RWPE2 (cell line): ENCODE data around the gene BTD.
"Not testable (repeated sequence)": the region's sequence is repeated elsewhere in the genome, so short reads cannot be mapped to it uniquely, and the experiment has no call there.

Source experiments
- ATAC-seq: fragments of 200-7000 bp; cut with Tn5 transposase; 3 replicates; pipeline ENCODE4 v1.9.1; 2021; ENCODE audit warnings: low read depth
- DNase-seq: peaks from one replicate; pipeline ENCODE4 v3.0.0-alpha.2; 2020; ENCODE audit warnings: low spot score
- H3K27ac ChIP-seq: fragments of 450-650 bp; 2 replicates; pipeline ENCODE4 v1.5.1; 2017; ENCODE audit warnings: mild to moderate bottlenecking; ENCODE audit not compliant: poor library complexity, severe bottlenecking
- H3K27me3 ChIP-seq: fragments of 250-450 bp; sonication (Bioruptor Pico); 2 replicates; pipeline ENCODE4 v1.5.1; 2021; ENCODE audit warnings: mild to moderate bottlenecking, moderate library complexity; ENCODE audit not compliant: insufficient read depth, poor library complexity, severe bottlenecking
- H3K36me3 ChIP-seq: fragments of 250-450 bp; sonication (Bioruptor Pico); 2 replicates; pipeline ENCODE4 v1.5.1; 2020; ENCODE audit warnings: low read depth, mild to moderate bottlenecking, moderate library complexity
- H3K4me1 ChIP-seq: fragments of 250-450 bp; sonication (Bioruptor Pico); 2 replicates; pipeline ENCODE4 v1.5.1; 2021; ENCODE audit warnings: mild to moderate bottlenecking, moderate library complexity; ENCODE audit not compliant: insufficient read depth, poor library complexity, severe bottlenecking
- H3K4me3 ChIP-seq: fragments of 250-450 bp; sonication (Bioruptor Pico); 2 replicates; pipeline ENCODE4 v1.5.1; 2021; ENCODE audit warnings: mild to moderate bottlenecking, moderate library complexity; ENCODE audit not compliant: severe bottlenecking
- H3K9me3 ChIP-seq: fragments of 250-450 bp; sonication (Bioruptor Pico); 2 replicates; pipeline ENCODE4 v1.5.1; 2021; ENCODE audit warnings: mild to moderate bottlenecking, moderate library complexity; ENCODE audit not compliant: severe bottlenecking
- CTCF ChIP-seq: fragments of 450-650 bp; IDR thresholded peaks from one replicate; pipeline ENCODE4 v1.5.1; 2017; ENCODE audit warnings: mild to moderate bottlenecking, moderate library complexity; ENCODE audit not compliant: poor library complexity, severe bottlenecking

The BTD gene

GRCh38 chr3:15595955-15596354 is 5.6 kb upstream of the BTD start:
- DNase-seq (no peak), ATAC-seq (no peak)
- no peaks in the 10 kb centered on the region for H3K9me3 ChIP-seq
- no peak overlapping the region for H3K27ac ChIP-seq
- H3K36me3 ChIP-seq: peaks cover 67% of the 10 kb centered on the region
- no peaks in the 10 kb centered on the region for H3K27me3 ChIP-seq
- no peak overlapping the region for H3K4me3 ChIP-seq
- no peak for TF ChIP-seq CTCF
- H3K4me1 ChIP-seq: peaks cover 4% of the 10 kb centered on the region

DNA sequence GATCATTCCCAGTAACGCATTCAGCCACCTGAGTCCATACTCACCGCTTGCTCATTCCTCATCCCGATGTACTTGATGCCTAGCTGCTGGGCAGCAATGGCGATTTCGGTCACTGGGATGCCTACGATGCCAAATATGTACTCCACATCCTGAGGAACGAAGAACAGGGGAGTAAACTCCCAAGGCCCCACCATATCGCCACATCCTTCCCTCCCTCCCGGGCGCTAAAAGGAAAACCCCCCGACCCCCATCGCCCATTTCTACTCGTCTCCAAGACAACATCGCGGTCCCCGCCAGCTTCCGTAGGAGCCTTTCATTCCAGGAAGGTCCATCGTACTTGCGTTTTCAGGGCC is 523 bp upstream of the BTD start:
- Histone ChIP-seq H3K27ac (peak overlapping the region; percentile 63), H3K4me1 (peaks cover 4% of the 10 kb centered on the region)
- no peak for DNase-seq

GRCh38 chr3:15602146-15602536 is 596 bp downstream of the BTD start:
- DNase-seq (no peak), ATAC-seq (peak; percentile 24)
- peak overlapping the region; percentile 72 for H3K4me3 ChIP-seq
- H3K27ac ChIP-seq: peak overlapping the region; percentile 63
- H3K27me3 ChIP-seq: no peaks in the 10 kb centered on the region
- TF ChIP-seq CTCF: no peak
- H3K4me1 ChIP-seq: peaks cover 4% of the 10 kb centered on the region
- H3K9me3 ChIP-seq: no peaks in the 10 kb centered on the region
- H3K36me3 ChIP-seq: peaks cover 27% of the 10 kb centered on the region

More for the DNA sequence above, 523 bp upstream of the BTD start:
- H3K9me3 ChIP-seq: no peaks in the 10 kb centered on the region
- peak overlapping the region; percentile 72 for H3K4me3 ChIP-seq
- no peaks in the 10 kb centered on the region for H3K27me3 ChIP-seq
- H3K36me3 ChIP-seq: peaks cover 37% of the 10 kb centered on the region
- no peak for TF ChIP-seq CTCF
- peak; percentile 1; the same call in 2 of the 3 replicates for ATAC-seq

- Histone ChIP-seq H3K27ac (peak overlapping the region; percentile 63), H3K36me3 (peaks cover 27% of the 10 kb centered on the region), H3K4me3 (peak overlapping the region; percentile 72)
- not testable (repeated sequence) for H3K4me1 ChIP-seq, H3K9me3 ChIP-seq, H3K27me3 ChIP-seq, DNase-seq, ATAC-seq
Measured at GRCh38 chr3:15602816-15603215, 1.3 kb downstream of the BTD start.

- H3K27me3 ChIP-seq, H3K9me3 ChIP-seq, H3K4me1 ChIP-seq, ATAC-seq, H3K27ac ChIP-seq, H3K4me3 ChIP-seq, DNase-seq: not testable (repeated sequence)
- peaks cover 11% of the 10 kb centered on the region for H3K36me3 ChIP-seq
Measured at GRCh38 chr3:15604584-15604983, 3.0 kb downstream of the BTD start.

DNA sequence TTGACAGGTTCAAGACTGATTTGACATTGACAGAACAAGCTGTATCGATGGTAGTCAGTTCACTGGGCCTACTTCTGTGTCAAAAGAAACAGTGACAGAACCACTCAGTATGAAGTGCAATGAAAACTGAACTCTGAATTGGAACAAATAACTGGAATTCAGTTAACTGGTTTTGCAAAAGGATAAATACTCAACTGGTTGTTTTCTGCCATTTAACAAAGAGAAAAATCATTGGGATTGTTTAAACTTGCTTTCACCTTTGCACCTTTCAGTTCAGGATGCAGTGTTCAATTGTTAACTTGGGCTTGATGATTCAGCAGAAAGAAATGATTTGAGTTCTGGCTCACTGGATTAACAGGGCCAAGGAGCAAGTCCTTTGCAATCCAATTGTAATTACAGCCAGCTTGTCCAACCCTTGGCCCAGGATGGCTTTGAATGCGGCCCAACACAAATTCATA is 4.9 kb downstream of the BTD start:
- Histone ChIP-seq H3K4me3 (no peak overlapping the region), H3K27me3 (no peaks in the 10 kb centered on the region), H3K9me3 (no peaks in the 10 kb centered on the region), H3K27ac (no peak overlapping the region), H3K36me3 (no peaks in the 10 kb centered on the region), H3K4me1 (no peaks in the 10 kb centered on the region)
- DNase-seq (no peak), ATAC-seq (no peak)
- TF ChIP-seq CTCF: no peak
